HEK293 (cell line): ENCODE measurements around the gene CLASP1.

ENCODE experiments used
- CTCF ChIA-PET: fragments of 350-600 bp; formaldehyde crosslinking; extraction: SDS; loops from one replicate; lab custom pipeline; 2021; ENCODE audit warnings: antibody characterized with exemption; lab: Yijun Ruan, JAX
- POLR2A ChIA-PET: fragments of 300-600 bp; formaldehyde crosslinking; extraction: SDS; loops from one replicate; lab custom pipeline; 2020; ENCODE audit warnings: antibody characterized with exemption, inconsistent platforms; lab: Yijun Ruan, JAX
- H3K27ac ChIP-seq: fragments of 200-500 bp; sonication (Bioruptor generic); 2 replicates; pipeline ENCODE4 v1.5.1; 2014; ENCODE audit warnings: low read depth, low read length, control low read depth, inconsistent platforms; ENCODE audit errors: extremely low read depth
- H3K36me3 ChIP-seq, 2 experiments: fragments of 200-500 bp in 1 of 2; sonication (Bioruptor generic) in 1 of 2; 1 replicate in 1 of 2; 2 replicates in 1 of 2; pipeline ENCODE4 v1.5.1; 2014 to 2017; ENCODE audit warnings: inconsistent platforms in 2 of 2, low read length in 2 of 2; ENCODE audit not compliant: control insufficient read depth in 2 of 2, insufficient read depth in 1 of 2
- H3K4me1 ChIP-seq: fragments of 200-500 bp; sonication (Bioruptor generic); 2 replicates; pipeline ENCODE4 v1.5.1; 2014; ENCODE audit warnings: mild to moderate bottlenecking, low read length, inconsistent platforms; ENCODE audit not compliant: control insufficient read depth, insufficient read depth
- H3K4me3 ChIP-seq: 2 replicates; pipeline ENCODE4 v1.5.1; 2011; ENCODE audit warnings: low read depth, mild to moderate bottlenecking, control low read depth, low read length, moderate library complexity
- H3K9me3 ChIP-seq: fragments of 200-500 bp; sonication (Bioruptor generic); 2 replicates; pipeline ENCODE4 v1.5.1; 2014; ENCODE audit warnings: low read depth, low read length, inconsistent platforms; ENCODE audit not compliant: control insufficient read depth, insufficient read depth
- IKZF3 ChIP-seq: fragments of 450-650 bp; IDR thresholded peaks from 2 replicates; pipeline ENCODE4 v1.5.0; 2018; ENCODE audit warnings: missing biosample characterization, mild to moderate bottlenecking, missing genetic modification characterization, moderate library complexity
- KLF8 ChIP-seq: fragments of 450-650 bp; formaldehyde crosslinking; IDR thresholded peaks from 2 replicates; pipeline ENCODE4 v1.5.1; 2016; ENCODE audit warnings: missing biosample characterization, missing genetic modification characterization
- RBAK ChIP-seq: fragments of 450-650 bp; formaldehyde crosslinking; IDR thresholded peaks from 2 replicates; pipeline ENCODE4 v1.5.1; 2016; ENCODE audit warnings: missing biosample characterization, missing genetic modification characterization
- SCRT1 ChIP-seq: fragments of 450-650 bp; formaldehyde crosslinking; IDR thresholded peaks from 2 replicates; pipeline ENCODE4 v1.5.1; 2016; ENCODE audit warnings: missing biosample characterization, missing genetic modification characterization, borderline replicate concordance
- ZFP3 ChIP-seq: fragments of 450-650 bp; formaldehyde crosslinking; IDR thresholded peaks from 2 replicates; pipeline ENCODE4 v1.5.1; 2016; ENCODE audit warnings: low read depth, missing biosample characterization, missing genetic modification characterization
- ZNF10 ChIP-seq: fragments of 450-650 bp; formaldehyde crosslinking; IDR thresholded peaks from 2 replicates; pipeline ENCODE4 v1.5.1; 2017; ENCODE audit warnings: missing biosample characterization, missing genetic modification characterization
- ZNF112 ChIP-seq: fragments of 450-650 bp; formaldehyde crosslinking; IDR thresholded peaks from 2 replicates; pipeline ENCODE4 v1.5.0; 2017; ENCODE audit warnings: missing biosample characterization, missing genetic modification characterization
- ZNF146 ChIP-seq: fragments of 450-650 bp; formaldehyde crosslinking; IDR thresholded peaks from 2 replicates; pipeline ENCODE4 v1.5.1; 2016; ENCODE audit warnings: missing biosample characterization, missing genetic modification characterization
- ZNF175 ChIP-seq: fragments of 450-650 bp; formaldehyde crosslinking; IDR thresholded peaks from 2 replicates; pipeline ENCODE4 v1.5.1; 2016; ENCODE audit warnings: missing biosample characterization, missing genetic modification characterization
- ZNF239 ChIP-seq: fragments of 450-650 bp; formaldehyde crosslinking; IDR thresholded peaks from 2 replicates; pipeline ENCODE4 v1.5.1; 2016; ENCODE audit warnings: missing biosample characterization, missing genetic modification characterization
- ZNF335 ChIP-seq: fragments of 450-650 bp; formaldehyde crosslinking; conservative IDR thresholded peaks from 2 replicates; pipeline ENCODE4 v1.5.1; 2016; ENCODE audit warnings: missing biosample characterization, missing genetic modification characterization
- ZNF596 ChIP-seq: fragments of 450-650 bp; IDR thresholded peaks from 2 replicates; pipeline ENCODE4 v1.5.0; 2018; ENCODE audit warnings: missing biosample characterization, mild to moderate bottlenecking, missing genetic modification characterization, moderate library complexity
- ZNF654 ChIP-seq: fragments of 450-650 bp; formaldehyde crosslinking; IDR thresholded peaks from 2 replicates; pipeline ENCODE4 v1.5.1; 2016; ENCODE audit warnings: low read depth, missing biosample characterization, missing genetic modification characterization
- ZNF670 ChIP-seq: fragments of 450-650 bp; formaldehyde crosslinking; IDR thresholded peaks from 2 replicates; pipeline ENCODE4 v1.5.1; 2016; ENCODE audit warnings: missing biosample characterization, missing genetic modification characterization, low read depth
- ZNF768 ChIP-seq: fragments of 450-650 bp; formaldehyde crosslinking; IDR thresholded peaks from 2 replicates; pipeline ENCODE4 v1.5.1; 2018; ENCODE audit warnings: missing biosample characterization, mild to moderate bottlenecking, missing genetic modification characterization
- TF ChIP-seq, protein P1 (sequence below): fragments of 450-650 bp; formaldehyde crosslinking; IDR thresholded peaks from 2 replicates; pipeline ENCODE4 v1.5.1; 2016; ENCODE audit warnings: missing biosample characterization, missing genetic modification characterization
- TF ChIP-seq, protein P2 (sequence below): fragments of 450-650 bp; formaldehyde crosslinking; IDR thresholded peaks from 2 replicates; pipeline ENCODE4 v1.5.1; 2017; ENCODE audit warnings: missing biosample characterization, missing genetic modification characterization
- TF ChIP-seq, protein P3 (sequence below): fragments of 450-650 bp; formaldehyde crosslinking; IDR thresholded peaks from 2 replicates; pipeline ENCODE4 v1.5.1; 2017; ENCODE audit warnings: missing biosample characterization, missing genetic modification characterization
- TF ChIP-seq, protein P4 (sequence below): IDR thresholded peaks from 2 replicates; pipeline ENCODE4 v1.6.1; 2011; ENCODE audit warnings: mild to moderate bottlenecking, low read depth, low read length, borderline replicate concordance
- TF ChIP-seq, protein P5 (sequence below): fragments of 450-650 bp; formaldehyde crosslinking; IDR thresholded peaks from 2 replicates; pipeline ENCODE4 v1.5.1; 2016; ENCODE audit warnings: missing biosample characterization, missing genetic modification characterization
- TF ChIP-seq, protein P6 (sequence below): fragments of 450-650 bp; formaldehyde crosslinking; IDR thresholded peaks from 2 replicates; pipeline ENCODE4 v1.5.1; 2016; ENCODE audit warnings: missing biosample characterization, missing genetic modification characterization

Gene CLASP1

DNA sequence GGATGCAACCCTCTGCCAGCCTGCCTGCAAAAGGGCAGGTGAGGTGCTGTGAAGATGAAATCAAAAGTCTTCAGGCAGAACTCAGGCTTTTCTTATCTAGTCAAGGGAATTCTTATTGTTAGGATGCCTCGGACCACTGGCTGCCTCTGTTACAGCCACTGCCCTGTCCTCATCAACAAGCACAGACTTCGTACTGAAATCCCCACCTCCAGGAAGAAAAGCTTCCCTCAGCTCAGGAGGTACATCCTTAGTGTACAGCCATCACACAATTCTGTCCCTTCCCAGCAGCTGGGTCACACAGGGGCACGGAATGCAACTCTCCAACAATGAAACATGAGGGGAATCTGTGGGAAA lies 128.6 kb downstream of the CLASP1 start:
- H3K36me3 ChIP-seq, result peaks cover 10 to 64% of the 10 kb centered on the region in 2 experiments

DNA sequence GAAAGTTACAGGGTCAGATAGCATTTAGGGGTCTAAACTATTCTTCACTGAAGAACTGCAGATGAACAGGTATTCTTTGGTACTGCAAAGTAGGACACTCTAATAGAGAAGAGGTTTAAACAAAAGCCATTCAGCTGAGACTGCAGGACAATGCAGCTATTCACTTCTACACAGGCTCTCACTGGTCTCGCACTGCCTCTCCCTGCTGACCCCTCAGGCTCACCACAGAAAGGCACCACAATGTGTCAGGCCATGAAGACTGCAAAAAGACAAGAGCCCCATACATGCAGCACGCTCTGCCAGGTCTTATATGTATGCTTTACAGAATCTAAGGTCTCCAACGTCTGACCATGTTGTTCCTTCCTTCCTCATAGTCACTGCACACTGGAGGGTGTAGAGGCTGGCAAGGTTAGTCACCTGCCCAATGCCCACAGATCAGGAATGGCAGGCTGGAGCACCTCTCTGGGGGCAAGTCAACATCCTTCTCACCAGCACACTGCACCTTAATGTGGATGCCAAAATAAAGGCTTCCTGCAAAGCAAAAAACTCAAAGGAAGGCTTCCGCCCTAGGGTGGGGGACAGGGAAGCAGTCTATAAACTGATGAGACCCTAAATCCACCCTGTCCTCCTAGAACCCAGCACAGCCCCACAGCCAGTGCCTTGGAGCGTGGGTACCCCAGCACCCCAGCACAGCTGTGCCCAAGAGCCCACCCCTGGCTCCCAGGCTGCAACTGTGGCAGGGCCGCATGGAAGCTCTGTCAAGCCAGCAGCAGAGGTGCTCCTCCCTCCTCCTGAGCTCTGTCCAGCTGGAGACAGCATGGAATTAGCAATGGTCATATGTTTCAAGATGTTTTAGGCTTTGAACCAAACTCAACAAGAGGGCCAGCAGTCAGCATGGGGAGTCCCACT lies 129.3 kb downstream of the CLASP1 start:
- ChIA-PET POLR2A (no interaction called here), CTCF (interaction anchor here (1.0 to 1.8 kb wide), 2 partner anchors 117 to 118 kb away, joined by 3 to 4 read pairs; no protein-coding TSS in a partner anchor)
- peaks cover 10 to 66% of the 10 kb centered on the region in 2 experiments; a peak in 2 of 3 replicates for H3K36me3 ChIP-seq
- TF ChIP-seq ZNF10 (tag by site-specific recombination) (no peak), ZNF670 (tag by site-specific recombination) (no peak), ZNF112 (tag by site-specific recombination) (no peak), ZNF654 (tag by site-specific recombination) (no peak), ZNF768 (tag by site-specific recombination) (no peak), IKZF3 (no peak), ZNF146 (tag by site-specific recombination) (no peak), ZNF175 (tag by site-specific recombination) (no peak)
- TF ChIP-seq, protein P1, sequence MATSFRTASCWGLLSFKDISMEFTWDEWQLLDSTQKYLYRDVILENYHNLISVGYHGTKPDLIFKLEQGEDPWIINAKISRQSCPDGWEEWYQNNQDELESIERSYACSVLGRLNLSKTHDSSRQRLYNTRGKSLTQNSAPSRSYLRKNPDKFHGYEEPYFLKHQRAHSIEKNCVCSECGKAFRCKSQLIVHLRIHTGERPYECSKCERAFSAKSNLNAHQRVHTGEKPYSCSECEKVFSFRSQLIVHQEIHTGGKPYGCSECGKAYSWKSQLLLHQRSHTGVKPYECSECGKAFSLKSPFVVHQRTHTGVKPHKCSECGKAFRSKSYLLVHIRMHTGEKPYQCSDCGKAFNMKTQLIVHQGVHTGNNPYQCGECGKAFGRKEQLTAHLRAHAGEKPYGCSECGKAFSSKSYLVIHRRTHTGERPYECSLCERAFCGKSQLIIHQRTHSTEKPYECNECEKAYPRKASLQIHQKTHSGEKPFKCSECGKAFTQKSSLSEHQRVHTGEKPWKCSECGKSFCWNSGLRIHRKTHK, result no peak
- TF ChIP-seq, protein P2, sequence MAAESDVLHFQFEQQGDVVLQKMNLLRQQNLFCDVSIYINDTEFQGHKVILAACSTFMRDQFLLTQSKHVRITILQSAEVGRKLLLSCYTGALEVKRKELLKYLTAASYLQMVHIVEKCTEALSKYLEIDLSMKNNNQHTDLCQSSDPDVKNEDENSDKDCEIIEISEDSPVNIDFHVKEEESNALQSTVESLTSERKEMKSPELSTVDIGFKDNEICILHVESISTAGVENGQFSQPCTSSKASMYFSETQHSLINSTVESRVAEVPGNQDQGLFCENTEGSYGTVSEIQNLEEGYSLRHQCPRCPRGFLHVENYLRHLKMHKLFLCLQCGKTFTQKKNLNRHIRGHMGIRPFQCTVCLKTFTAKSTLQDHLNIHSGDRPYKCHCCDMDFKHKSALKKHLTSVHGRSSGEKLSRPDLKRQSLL (tag by site-specific recombination), result no peak

More for the DNA sequence above, 128.6 kb downstream of the CLASP1 start:
- Histone ChIP-seq H3K4me3 (no peak overlapping the region), H3K27ac (no peak overlapping the region), H3K9me3 (no peaks in the 10 kb centered on the region), H3K4me1 (no peaks in the 10 kb centered on the region)
- ChIA-PET POLR2A (no interaction called here), CTCF (interaction anchor here (1.8 kb wide), 1 partner anchor 118 kb away, joined by 4 read pairs; no protein-coding TSS in a partner anchor)
- TF ChIP-seq, protein P3, sequence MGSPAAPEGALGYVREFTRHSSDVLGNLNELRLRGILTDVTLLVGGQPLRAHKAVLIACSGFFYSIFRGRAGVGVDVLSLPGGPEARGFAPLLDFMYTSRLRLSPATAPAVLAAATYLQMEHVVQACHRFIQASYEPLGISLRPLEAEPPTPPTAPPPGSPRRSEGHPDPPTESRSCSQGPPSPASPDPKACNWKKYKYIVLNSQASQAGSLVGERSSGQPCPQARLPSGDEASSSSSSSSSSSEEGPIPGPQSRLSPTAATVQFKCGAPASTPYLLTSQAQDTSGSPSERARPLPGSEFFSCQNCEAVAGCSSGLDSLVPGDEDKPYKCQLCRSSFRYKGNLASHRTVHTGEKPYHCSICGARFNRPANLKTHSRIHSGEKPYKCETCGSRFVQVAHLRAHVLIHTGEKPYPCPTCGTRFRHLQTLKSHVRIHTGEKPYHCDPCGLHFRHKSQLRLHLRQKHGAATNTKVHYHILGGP, result no peak
- TF ChIP-seq ZNF175 (tag by site-specific recombination) (no peak), ZNF768 (tag by site-specific recombination) (no peak), KLF8 (no peak), ZNF596 (no peak), RBAK (tag by site-specific recombination) (no peak), ZNF239 (tag by site-specific recombination) (no peak), ZFP3 (tag by site-specific recombination) (no peak), SCRT1 (no peak), ZNF335 (tag by site-specific recombination) (no peak)
- TF ChIP-seq, protein P1, result no peak
- TF ChIP-seq, protein P4, sequence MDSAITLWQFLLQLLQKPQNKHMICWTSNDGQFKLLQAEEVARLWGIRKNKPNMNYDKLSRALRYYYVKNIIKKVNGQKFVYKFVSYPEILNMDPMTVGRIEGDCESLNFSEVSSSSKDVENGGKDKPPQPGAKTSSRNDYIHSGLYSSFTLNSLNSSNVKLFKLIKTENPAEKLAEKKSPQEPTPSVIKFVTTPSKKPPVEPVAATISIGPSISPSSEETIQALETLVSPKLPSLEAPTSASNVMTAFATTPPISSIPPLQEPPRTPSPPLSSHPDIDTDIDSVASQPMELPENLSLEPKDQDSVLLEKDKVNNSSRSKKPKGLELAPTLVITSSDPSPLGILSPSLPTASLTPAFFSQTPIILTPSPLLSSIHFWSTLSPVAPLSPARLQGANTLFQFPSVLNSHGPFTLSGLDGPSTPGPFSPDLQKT, result no peak
- TF ChIP-seq, protein P5, sequence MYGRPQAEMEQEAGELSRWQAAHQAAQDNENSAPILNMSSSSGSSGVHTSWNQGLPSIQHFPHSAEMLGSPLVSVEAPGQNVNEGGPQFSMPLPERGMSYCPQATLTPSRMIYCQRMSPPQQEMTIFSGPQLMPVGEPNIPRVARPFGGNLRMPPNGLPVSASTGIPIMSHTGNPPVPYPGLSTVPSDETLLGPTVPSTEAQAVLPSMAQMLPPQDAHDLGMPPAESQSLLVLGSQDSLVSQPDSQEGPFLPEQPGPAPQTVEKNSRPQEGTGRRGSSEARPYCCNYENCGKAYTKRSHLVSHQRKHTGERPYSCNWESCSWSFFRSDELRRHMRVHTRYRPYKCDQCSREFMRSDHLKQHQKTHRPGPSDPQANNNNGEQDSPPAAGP (tag by site-specific recombination), result no peak
- TF ChIP-seq, protein P6, sequence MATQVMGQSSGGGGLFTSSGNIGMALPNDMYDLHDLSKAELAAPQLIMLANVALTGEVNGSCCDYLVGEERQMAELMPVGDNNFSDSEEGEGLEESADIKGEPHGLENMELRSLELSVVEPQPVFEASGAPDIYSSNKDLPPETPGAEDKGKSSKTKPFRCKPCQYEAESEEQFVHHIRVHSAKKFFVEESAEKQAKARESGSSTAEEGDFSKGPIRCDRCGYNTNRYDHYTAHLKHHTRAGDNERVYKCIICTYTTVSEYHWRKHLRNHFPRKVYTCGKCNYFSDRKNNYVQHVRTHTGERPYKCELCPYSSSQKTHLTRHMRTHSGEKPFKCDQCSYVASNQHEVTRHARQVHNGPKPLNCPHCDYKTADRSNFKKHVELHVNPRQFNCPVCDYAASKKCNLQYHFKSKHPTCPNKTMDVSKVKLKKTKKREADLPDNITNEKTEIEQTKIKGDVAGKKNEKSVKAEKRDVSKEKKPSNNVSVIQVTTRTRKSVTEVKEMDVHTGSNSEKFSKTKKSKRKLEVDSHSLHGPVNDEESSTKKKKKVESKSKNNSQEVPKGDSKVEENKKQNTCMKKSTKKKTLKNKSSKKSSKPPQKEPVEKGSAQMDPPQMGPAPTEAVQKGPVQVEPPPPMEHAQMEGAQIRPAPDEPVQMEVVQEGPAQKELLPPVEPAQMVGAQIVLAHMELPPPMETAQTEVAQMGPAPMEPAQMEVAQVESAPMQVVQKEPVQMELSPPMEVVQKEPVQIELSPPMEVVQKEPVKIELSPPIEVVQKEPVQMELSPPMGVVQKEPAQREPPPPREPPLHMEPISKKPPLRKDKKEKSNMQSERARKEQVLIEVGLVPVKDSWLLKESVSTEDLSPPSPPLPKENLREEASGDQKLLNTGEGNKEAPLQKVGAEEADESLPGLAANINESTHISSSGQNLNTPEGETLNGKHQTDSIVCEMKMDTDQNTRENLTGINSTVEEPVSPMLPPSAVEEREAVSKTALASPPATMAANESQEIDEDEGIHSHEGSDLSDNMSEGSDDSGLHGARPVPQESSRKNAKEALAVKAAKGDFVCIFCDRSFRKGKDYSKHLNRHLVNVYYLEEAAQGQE (tag by site-specific recombination), result no peak

More for the DNA sequence above, 129.3 kb downstream of the CLASP1 start:
- Histone ChIP-seq H3K4me1 (no peaks in the 10 kb centered on the region), H3K4me3 (no peak overlapping the region), H3K27ac (no peak overlapping the region), H3K9me3 (no peaks in the 10 kb centered on the region)
